Measurements from ENCODE around the gene RHPN2. TPM values are rescaled to one million over a fixed set of nuclear protein-coding genes. Genes with fewer than 3 reads are reported as not detected.

RHPN2 gene
- polyA plus RNA-seq, 2 of the 4 experiments (the other 2 are of a cell fraction) = 60.5 to 140 TPM

- TF ChIP-seq JUNB (IDR thresholded peaks at IDR 0.05) = no peak
- TF ChIP-seq HDAC2 (IDR thresholded peaks at IDR 0.05) = no peak
- TF ChIP-seq HEYL (CRISPR knock-in tag; IDR thresholded peaks at IDR 0.05) = no peak
- TF ChIP-seq CBX2 (IDR thresholded peaks at IDR 0.05; ENCODE audit: borderline replicate concordance, low read depth) = no peak
- no peak for TF ChIP-seq NPAS2 (CRISPR knock-in tag; IDR thresholded peaks at IDR 0.05; ENCODE audit: borderline replicate concordance)
- TF ChIP-seq JUN (IDR thresholded peaks at IDR 0.05) = peak; percentile 47 to 82; a peak in 3 of 5 replicates
Measured at GRCh38 chr19:32971715-32972540, 92.8 kb downstream of the RHPN2 start, which contains the start of the genes CEP89 and FAAP24 (continued).

GRCh38 chr19:32971012-32971595 is 93.6 kb downstream of the RHPN2 start:
- Histone ChIP-seq H3K4me1 (peaks cover 12% of the 10 kb centered on the region; the same call in 2 of the 3 replicates), H3K4me3 (peak overlapping the region; percentile 60), H3K4me2 (peak overlapping the region; percentile 81), H3K9me3 (no peaks in the 10 kb centered on the region), H3K27ac (peak overlapping the region; percentile 75 to 85)
- FAIRE-seq (no peak), DNase-seq (ENCODE audit: low read depth in 1 of 2, low spot score in 1 of 2) (no peak), ATAC-seq (peak in 1 of 2 experiments; percentile 15; a peak in 3 of 6 replicates)
- TF ChIP-seq NPAS2 (CRISPR knock-in tag; IDR thresholded peaks at IDR 0.05; ENCODE audit: borderline replicate concordance) (no peak), NR3C1 (IDR thresholded peaks at IDR 0.05) (no peak), FOSB (CRISPR knock-in tag; IDR thresholded peaks at IDR 0.05) (no peak), HMGXB4 (CRISPR knock-in tag; IDR thresholded peaks at IDR 0.05; ENCODE audit: borderline replicate concordance) (no peak), CTCF (IDR thresholded peaks at IDR 0.05) (no peak), GATA3 (IDR thresholded peaks at IDR 0.05; ENCODE audit: borderline replicate concordance) (no peak), RARB (CRISPR knock-in tag; IDR thresholded peaks at IDR 0.05) (no peak)
- 16% methylated on average over 21 of the region's 21 CpGs for WGBS (ENCODE audit: missing lambda C conversion rate)
- ChIA-PET POLR2A (interaction anchor here (0.6 to 2.8 kb wide), 7 partner anchors 26 to 280 kb away, joined by 3 to 16 read pairs (median 3); partner anchors contain the start of genes NUDT19 and RHPN2), CTCF (interaction anchor here (0.7 to 16.5 kb wide), 15 partner anchors 12 to 410 kb away, joined by 3 to 349 read pairs (median 3); partner anchors contain the start of gene GPATCH1)

GRCh38 chr19:32969549-32969948 is 95.1 kb downstream of the RHPN2 start:
- POLR2A ChIA-PET = no interaction called here
- no peaks in the 10 kb centered on the region for H3K9me3 ChIP-seq
- CTCF ChIA-PET = interaction anchor here (0.8 to 3.0 kb wide), 6 partner anchors 15 to 156 kb away, joined by 3 to 15 read pairs (median 4); no protein-coding TSS in a partner anchor
- 88% methylated on average over 10 of the region's 10 CpGs for whole genome bisulfite sequencing (ENCODE audit: missing lambda C conversion rate)
- ATAC-seq = no peak
- no peak overlapping the region for H3K4me3 ChIP-seq
- no peak for FAIRE-seq
- H3K4me1 ChIP-seq = peaks cover 12% of the 10 kb centered on the region; the same call in 2 of the 3 replicates
- H3K27ac ChIP-seq = no peak overlapping the region
- DNase-seq (ENCODE audit: low read depth in 1 of 2, low spot score in 1 of 2) = no peak
- no peak overlapping the region for H3K4me2 ChIP-seq
- TF ChIP-seq MAX (IDR thresholded peaks at IDR 0.05) (no peak), EP300 (IDR thresholded peaks at IDR 0.05) (no peak), SREBF2 (IDR thresholded peaks at IDR 0.05) (no peak), ESRRA (IDR thresholded peaks at IDR 0.05; ENCODE audit: borderline replicate concordance, low read length) (no peak), PBX3 (IDR thresholded peaks at IDR 0.05) (no peak), NR3C1 (IDR thresholded peaks at IDR 0.05) (no peak), RCOR1 (IDR thresholded peaks at IDR 0.05; ENCODE audit: low read depth, low read length) (no peak), HOXB5 (CRISPR knock-in tag; IDR thresholded peaks at IDR 0.05) (no peak), CHD2 (IDR thresholded peaks at IDR 0.05; ENCODE audit: low read length, partially characterized antibody) (no peak), GATA3 (IDR thresholded peaks at IDR 0.05; ENCODE audit: borderline replicate concordance) (no peak), ZNF302 (CRISPR knock-in tag; IDR thresholded peaks at IDR 0.05) (no peak), KDM1A (IDR thresholded peaks at IDR 0.05; ENCODE audit: low read depth) (no peak), MYC (IDR thresholded peaks at IDR 0.05; ENCODE audit: borderline replicate concordance, low read length) (no peak), RNF2 (IDR thresholded peaks at IDR 0.05; ENCODE audit: borderline replicate concordance, low read depth) (no peak)
